Caco-2 (cell line): ENCODE measurements around the gene HES5. TPM values are rescaled to one million over a fixed set of nuclear protein-coding genes. Genes with fewer than 3 reads are reported as not detected.

Experiments used
- BruUV-seq: library from RNA; stranded (reverse); fragments of 400-500 nt; replicated peaks from 2 replicates; lab custom pipeline; 2021; lab: Mats Ljungman, UMichigan
- CTCF ChIA-PET: fragments of 300-600 bp; sonication (Branson Sonifier 250); formaldehyde crosslinking; loops from one replicate; lab custom pipeline; 2022; ENCODE audit warnings: antibody characterized with exemption; lab: Charles Lee
- POLR2A ChIA-PET: fragments of 300-600 bp; sonication (Branson Sonifier 250); formaldehyde crosslinking; loops from one replicate; lab custom pipeline; 2022; ENCODE audit warnings: antibody characterized with exemption; lab: Charles Lee
- DNase-seq, 2 experiments: peaks; one replicate each; pipeline versions ENCODE4 v3.0.0 to v3.0.0-alpha.2; 2020 to 2022
- H3K27me3 ChIP-seq: replicated peaks from 2 replicates; pipeline ENCODE4 v1.6.0; 2011; ENCODE audit warnings: low read length; ENCODE audit not compliant: control insufficient read depth, insufficient read depth
- H3K36me3 ChIP-seq: 2 replicates; pipeline ENCODE4 v1.5.1; 2011; ENCODE audit warnings: low read length; ENCODE audit not compliant: control insufficient read depth, insufficient read depth
- H3K4me1 ChIP-seq: fragments of 250-450 bp; sonication (Bioruptor Pico); 2 replicates; pipeline ENCODE4 v1.5.1; 2020; ENCODE audit warnings: mild to moderate bottlenecking
- H3K4me3 ChIP-seq: 2 replicates; pipeline ENCODE4 v1.5.1; 2011; ENCODE audit warnings: low read depth, mild to moderate bottlenecking, control low read depth, low read length
- H3K9me3 ChIP-seq: fragments of 250-450 bp; sonication (Bioruptor Pico); 2 replicates; pipeline ENCODE4 v1.5.1; 2020; ENCODE audit warnings: mild to moderate bottlenecking, moderate library complexity
- H3K27ac Mint-ChIP-seq: one replicate; pipeline ENCODE4 v1.8.0; 2022; ENCODE audit warnings: mixed read lengths; ENCODE audit not compliant: unreplicated experiment
- H3K27me3 Mint-ChIP-seq: one replicate; pipeline ENCODE4 v1.8.0; 2022; ENCODE audit warnings: mixed read lengths; ENCODE audit not compliant: insufficient read depth, unreplicated experiment
- H3K36me3 Mint-ChIP-seq: one replicate; pipeline ENCODE4 v1.8.0; 2022; ENCODE audit warnings: mild to moderate bottlenecking, mixed read lengths; ENCODE audit not compliant: insufficient read depth, unreplicated experiment
- H3K4me1 Mint-ChIP-seq: one replicate; pipeline ENCODE4 v1.8.0; 2022; ENCODE audit warnings: low read depth, mixed read lengths; ENCODE audit not compliant: unreplicated experiment
- H3K4me3 Mint-ChIP-seq: one replicate; pipeline ENCODE4 v1.8.0; 2022; ENCODE audit warnings: mild to moderate bottlenecking, moderate library complexity, mixed read lengths; ENCODE audit not compliant: unreplicated experiment
- H3K9me3 Mint-ChIP-seq: one replicate; pipeline ENCODE4 v1.8.0; 2022; ENCODE audit warnings: mixed read lengths; ENCODE audit not compliant: unreplicated experiment
- intact Hi-C: fragments of 100-400 bp; cut with micrococcal nuclease; formaldehyde crosslinking; loops from one replicate; pipeline ENCODE4 v1.10.0; 2022; ENCODE audit not compliant: unreplicated experiment
- total RNA-seq: library from RNA; stranded (reverse); gene quantifications from 2 replicates; pipeline ENCODE4 v1.2.3, GENCODE V29; 2022
- TF ChIP-seq, protein P1 (sequence below), 2 experiments: fragments of 200-600 bp in 1 of 2; IDR thresholded peaks; 1 replicate in 1 of 2; 2 replicates in 1 of 2; pipeline versions ENCODE4 v1.5.1 to v1.8.0; 2011 to 2022; ENCODE audit warnings: antibody characterized with exemption in 1 of 2, control low read depth in 1 of 2, inconsistent platforms in 1 of 2, low read depth in 1 of 2, low read length in 1 of 2, mild to moderate bottlenecking in 1 of 2, moderate library complexity in 1 of 2; ENCODE audit not compliant: insufficient read depth in 1 of 2, severe bottlenecking in 1 of 2, unreplicated experiment in 1 of 2

The HES5 gene
- total RNA-seq, 1 experiment from 2014 or later = not detected

DNA sequence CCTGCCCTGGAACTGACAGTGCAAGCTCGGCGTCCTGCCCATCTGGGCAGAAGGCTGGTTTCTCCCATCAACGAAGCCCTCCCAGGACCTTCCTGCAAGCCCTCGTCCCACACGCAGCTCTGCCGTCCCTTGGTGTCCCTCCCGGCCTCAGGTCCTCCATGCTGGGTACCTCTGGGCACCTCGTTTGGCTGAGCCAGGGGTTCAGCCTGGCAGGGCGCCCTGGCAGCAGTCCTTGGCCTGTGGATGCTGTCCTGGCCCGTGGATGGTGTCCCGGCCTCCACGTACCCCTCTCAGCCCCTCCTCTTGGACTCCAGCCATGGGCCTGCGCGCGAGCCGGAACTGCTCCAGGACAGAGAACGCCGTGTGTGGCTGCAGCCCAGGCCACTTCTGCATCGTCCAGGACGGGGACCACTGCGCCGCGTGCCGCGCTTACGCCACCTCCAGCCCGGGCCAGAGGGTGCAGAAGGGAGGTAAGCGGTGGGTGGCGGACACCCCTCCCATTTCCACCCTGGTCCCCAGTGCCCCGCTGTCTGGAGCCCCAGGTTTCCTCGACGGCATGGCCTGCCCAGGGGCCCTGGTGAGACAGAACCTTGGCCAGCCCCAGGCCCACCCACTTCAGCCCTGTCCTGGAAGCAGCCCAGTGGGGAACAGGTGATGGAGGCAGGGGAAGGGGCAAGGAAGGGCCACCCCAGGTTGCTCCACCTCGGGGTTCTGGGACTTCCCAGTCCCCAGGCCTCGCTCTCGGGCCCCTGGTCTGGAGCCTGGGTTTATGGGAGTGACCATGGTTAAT lies 29.6 kb upstream of the HES5 start:
- intact Hi-C loops = no loop called here
- no TSS peak for BruUV-seq
- Histone ChIP-seq H3K9me3 (no peaks in the 10 kb centered on the region), H3K4me3 (no peak overlapping the region), H3K36me3 (no peaks in the 10 kb centered on the region), H3K27me3 (no peaks in the 10 kb centered on the region), H3K4me1 (no peaks in the 10 kb centered on the region)
- no peak for DNase-seq
- TF ChIP-seq, protein P1, sequence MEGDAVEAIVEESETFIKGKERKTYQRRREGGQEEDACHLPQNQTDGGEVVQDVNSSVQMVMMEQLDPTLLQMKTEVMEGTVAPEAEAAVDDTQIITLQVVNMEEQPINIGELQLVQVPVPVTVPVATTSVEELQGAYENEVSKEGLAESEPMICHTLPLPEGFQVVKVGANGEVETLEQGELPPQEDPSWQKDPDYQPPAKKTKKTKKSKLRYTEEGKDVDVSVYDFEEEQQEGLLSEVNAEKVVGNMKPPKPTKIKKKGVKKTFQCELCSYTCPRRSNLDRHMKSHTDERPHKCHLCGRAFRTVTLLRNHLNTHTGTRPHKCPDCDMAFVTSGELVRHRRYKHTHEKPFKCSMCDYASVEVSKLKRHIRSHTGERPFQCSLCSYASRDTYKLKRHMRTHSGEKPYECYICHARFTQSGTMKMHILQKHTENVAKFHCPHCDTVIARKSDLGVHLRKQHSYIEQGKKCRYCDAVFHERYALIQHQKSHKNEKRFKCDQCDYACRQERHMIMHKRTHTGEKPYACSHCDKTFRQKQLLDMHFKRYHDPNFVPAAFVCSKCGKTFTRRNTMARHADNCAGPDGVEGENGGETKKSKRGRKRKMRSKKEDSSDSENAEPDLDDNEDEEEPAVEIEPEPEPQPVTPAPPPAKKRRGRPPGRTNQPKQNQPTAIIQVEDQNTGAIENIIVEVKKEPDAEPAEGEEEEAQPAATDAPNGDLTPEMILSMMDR (IDR thresholded peaks at IDR 0.05; ENCODE audit: insufficient read depth in 1 of 2, low read depth in 1 of 2, low read length in 1 of 2, severe bottlenecking in 1 of 2, unreplicated experiment in 1 of 2) = no peak
- Mint-ChIP-seq H3K4me3 (no peak overlapping the region), H3K4me1 (no peaks in the 10 kb centered on the region), H3K27me3 (peaks cover 2% of the 10 kb centered on the region), H3K9me3 (no peaks in the 10 kb centered on the region), H3K27ac (no peak overlapping the region), H3K36me3 (no peaks in the 10 kb centered on the region)
- ChIA-PET CTCF (no interaction called here), POLR2A (no interaction called here)

DNA sequence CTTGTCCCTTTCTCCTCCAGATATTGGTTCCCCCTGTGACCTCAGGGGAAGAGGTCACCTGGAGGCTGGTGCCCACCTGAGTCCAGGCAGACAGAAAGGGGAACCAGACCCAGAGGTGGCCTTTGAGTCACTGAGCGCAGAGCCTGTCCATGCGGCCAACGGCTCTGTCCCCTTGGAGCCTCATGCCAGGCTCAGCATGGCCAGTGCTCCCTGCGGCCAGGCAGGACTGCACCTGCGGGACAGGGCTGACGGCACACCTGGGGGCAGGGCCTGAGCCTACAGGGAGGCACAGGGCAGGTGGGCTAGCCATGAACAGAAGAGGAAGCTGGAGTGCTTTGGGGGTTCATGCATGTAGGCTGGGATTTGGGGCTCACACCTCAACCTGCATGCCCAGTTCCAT lies 28.8 kb upstream of the HES5 start:
- Histone ChIP-seq H3K4me3 (no peak overlapping the region), H3K4me1 (no peaks in the 10 kb centered on the region), H3K36me3 (no peaks in the 10 kb centered on the region), H3K27me3 (no peaks in the 10 kb centered on the region), H3K9me3 (no peaks in the 10 kb centered on the region)
- H3K4me1 Mint-ChIP-seq = no peaks in the 10 kb centered on the region
- H3K27ac Mint-ChIP-seq = no peak overlapping the region
- no peak for DNase-seq
- intact Hi-C loops = no loop called here
- CTCF ChIA-PET = no interaction called here
- H3K36me3 Mint-ChIP-seq = no peaks in the 10 kb centered on the region
- POLR2A ChIA-PET = no interaction called here
- TF ChIP-seq, protein P1 (IDR thresholded peaks at IDR 0.05; ENCODE audit: insufficient read depth in 1 of 2, low read depth in 1 of 2, low read length in 1 of 2, severe bottlenecking in 1 of 2, unreplicated experiment in 1 of 2) = no peak
- no TSS peak for BruUV-seq
- no peaks in the 10 kb centered on the region for H3K9me3 Mint-ChIP-seq
- H3K27me3 Mint-ChIP-seq = peaks cover 2% of the 10 kb centered on the region
- H3K4me3 Mint-ChIP-seq = no peak overlapping the region

DNA sequence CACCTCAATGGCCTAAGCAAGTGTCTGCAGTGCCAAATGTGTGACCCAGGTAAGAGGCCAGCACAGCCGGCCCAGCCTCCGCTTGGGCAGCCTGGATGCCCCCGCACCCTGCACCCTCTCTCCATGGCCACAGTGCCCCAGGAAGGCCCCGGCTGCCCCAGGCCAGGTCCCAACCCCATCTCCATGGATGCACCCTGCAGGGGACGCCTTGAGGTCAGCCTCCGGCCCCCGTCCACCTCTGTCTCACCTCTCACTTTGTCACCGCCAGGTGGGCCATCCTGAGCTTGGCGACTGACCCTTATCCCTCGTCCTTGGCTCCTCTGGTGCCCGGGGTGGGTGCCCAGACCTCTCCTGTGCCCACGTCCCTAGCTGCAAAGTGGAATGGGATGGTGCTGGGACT lies 28.4 kb upstream of the HES5 start:
- no peak for DNase-seq
- ChIA-PET POLR2A (no interaction called here), CTCF (no interaction called here)
- Mint-ChIP-seq H3K27me3 (peaks cover 2% of the 10 kb centered on the region), H3K4me1 (no peaks in the 10 kb centered on the region), H3K27ac (no peak overlapping the region), H3K4me3 (no peak overlapping the region), H3K9me3 (no peaks in the 10 kb centered on the region), H3K36me3 (no peaks in the 10 kb centered on the region)
- TF ChIP-seq, protein P1 (IDR thresholded peaks at IDR 0.05; ENCODE audit: insufficient read depth in 1 of 2, low read depth in 1 of 2, low read length in 1 of 2, severe bottlenecking in 1 of 2, unreplicated experiment in 1 of 2) = no peak
- intact Hi-C loops = no loop called here
- Histone ChIP-seq H3K36me3 (no peaks in the 10 kb centered on the region), H3K4me3 (no peak overlapping the region), H3K27me3 (no peaks in the 10 kb centered on the region), H3K4me1 (no peaks in the 10 kb centered on the region), H3K9me3 (no peaks in the 10 kb centered on the region)
- no TSS peak for BruUV-seq
